HepG2 (cell line): ENCODE data around the gene IFT172.

Experiments
- MAFK ChIP-seq, 2 experiments: IDR thresholded peaks in 1 of 2; conservative IDR thresholded peaks in 1 of 2; 2 replicates each; pipeline ENCODE4 v1.6.1; 2011; ENCODE audit warnings: improper control_type of control experiment in 2 of 2, low read length in 2 of 2
- TSC22D2 ChIP-seq: sonication (generic); formaldehyde crosslinking; IDR thresholded peaks from 2 replicates; pipeline ENCODE4 v1.5.1; 2020; ENCODE audit warnings: missing genetic modification reagents, mild to moderate bottlenecking, borderline replicate concordance
- ZNF432 ChIP-seq: sonication (generic); formaldehyde crosslinking; IDR thresholded peaks from 2 replicates; pipeline ENCODE4 v1.5.0; 2020; ENCODE audit warnings: missing genetic modification reagents, mild to moderate bottlenecking, borderline replicate concordance

GRCh38 chr2:27501042-27501441, 11.5 kb upstream of the IFT172 start:
- TF ChIP-seq ZNF432 (CRISPR knock-in tag) = no peak
- no peak for TF ChIP-seq TSC22D2
- TF ChIP-seq MAFK (conservative IDR thresholded peaks at IDR 0.05 in 1 of 2, IDR thresholded peaks at IDR 0.05 in 1 of 2; ENCODE audit: low read length in 2 of 2) = no peak
